CD14-positive monocyte (primary cell): ENCODE results near the gene TLX3. TPM values are rescaled to one million over a fixed set of nuclear protein-coding genes. Genes with fewer than 3 reads are reported as not detected.
"Not testable (repeated sequence)": the region's sequence is repeated elsewhere in the genome, so short reads cannot be mapped to it uniquely, and the experiment has no call there.

ENCODE experiments used
- DNase-seq, 3 donors: peaks; one replicate each; pipeline ENCODE4 v3.0.0-alpha.2; 2011 to 2022
- H2AFZ ChIP-seq: 2 replicates; pipeline ENCODE4 v1.6.0; 2012; ENCODE audit warnings: mild to moderate bottlenecking, low read depth, low read length, inconsistent platforms; ENCODE audit not compliant: insufficient read depth, poor library complexity, severe bottlenecking
- H3K27ac ChIP-seq, 2 donors: 1 replicate in 1 of 2; 2 replicates in 1 of 2; pipeline ENCODE4 v1.5.1; 2012 to 2013; ENCODE audit warnings: low read length in 2 of 2, control low read depth in 1 of 2, inconsistent platforms in 1 of 2, low read depth in 1 of 2, mild to moderate bottlenecking in 1 of 2
- H3K27me3 ChIP-seq, 2 donors: one replicate each; pipeline versions ENCODE4 v1.6.0 to v1.6.1; 2011 to 2013; ENCODE audit warnings: low read length in 2 of 2; ENCODE audit not compliant: control insufficient read depth in 2 of 2, insufficient read depth in 2 of 2
- H3K36me3 ChIP-seq, 2 donors: replicated peaks in 1 of 2; 1 replicate in 1 of 2; 2 replicates in 1 of 2; pipeline versions ENCODE4 v1.5.1 to v1.6.1; 2012 to 2013; ENCODE audit warnings: low read length in 2 of 2, control low read depth in 1 of 2, inconsistent platforms in 1 of 2, mild to moderate bottlenecking in 1 of 2; ENCODE audit not compliant: insufficient read depth in 2 of 2, control insufficient read depth in 1 of 2
- H3K4me1 ChIP-seq, 2 donors: 1 replicate in 1 of 2; 2 replicates in 1 of 2; pipeline versions ENCODE4 v1.5.1 to v1.6.1; 2012 to 2013; ENCODE audit warnings: low read length in 2 of 2, control low read depth in 1 of 2, inconsistent platforms in 1 of 2, mild to moderate bottlenecking in 1 of 2, moderate library complexity in 1 of 2; ENCODE audit not compliant: insufficient read depth in 2 of 2, control insufficient read depth in 1 of 2
- H3K4me2 ChIP-seq: replicated peaks from 2 replicates; pipeline ENCODE3; 2012; ENCODE audit warnings: low read length, moderate library complexity, mild to moderate bottlenecking; ENCODE audit not compliant: poor library complexity, severe bottlenecking; ENCODE audit errors: extremely low read depth
- H3K4me3 ChIP-seq, 3 experiments: fragments of 200-600 bp in 1 of 3; sonication (generic) in 1 of 3; replicated peaks in 1 of 3; 1 replicate in 2 of 3; 2 replicates in 1 of 3; pipeline ENCODE4 v1.5.1; 2011 to 2013; ENCODE audit warnings: low read length in 3 of 3, mild to moderate bottlenecking in 3 of 3, control low read depth in 2 of 3, low read depth in 2 of 3, inconsistent platforms in 1 of 3, moderate library complexity in 1 of 3
- H3K79me2 ChIP-seq: 2 replicates; pipeline ENCODE4 v1.6.0; 2012; ENCODE audit warnings: mild to moderate bottlenecking, control low read depth, inconsistent platforms, low read length, moderate library complexity; ENCODE audit not compliant: insufficient read depth
- H3K9ac ChIP-seq: 2 replicates; pipeline ENCODE4 v1.6.0; 2017; ENCODE audit warnings: low read length, mild to moderate bottlenecking; ENCODE audit not compliant: insufficient read depth, poor library complexity, severe bottlenecking
- H3K9me3 ChIP-seq, 2 donors: replicated peaks in 1 of 2; 1 replicate in 1 of 2; 2 replicates in 1 of 2; pipeline versions ENCODE4 v1.5.1 to v1.6.1; 2012 to 2013; ENCODE audit warnings: low read length in 2 of 2, control low read depth in 1 of 2; ENCODE audit not compliant: control insufficient read depth in 1 of 2, insufficient read depth in 1 of 2
- H4K20me1 ChIP-seq: 2 replicates; pipeline ENCODE4 v1.6.0; 2012; ENCODE audit warnings: mild to moderate bottlenecking, low read length, control low read depth, moderate library complexity; ENCODE audit not compliant: insufficient read depth
- H3K27ac Mint-ChIP-seq, 7 donors: one replicate each; pipeline ENCODE4 v1.8.0; 2020; ENCODE audit warnings: mild to moderate bottlenecking in 7 of 7, mixed read lengths in 7 of 7, moderate library complexity in 6 of 7, inconsistent platforms in 2 of 7
- H3K27me3 Mint-ChIP-seq, 3 donors: one replicate each; pipeline ENCODE4 v1.8.0; 2021 to 2022; ENCODE audit warnings: low read depth in 3 of 3, mild to moderate bottlenecking in 3 of 3, mixed read lengths in 3 of 3, moderate library complexity in 3 of 3, inconsistent platforms in 1 of 3
- H3K36me3 Mint-ChIP-seq, 2 donors: one replicate each; pipeline ENCODE4 v1.8.0; 2020; ENCODE audit warnings: mixed read lengths in 2 of 2, inconsistent platforms in 1 of 2, mild to moderate bottlenecking in 1 of 2
- H3K4me1 Mint-ChIP-seq: one replicate; pipeline ENCODE4 v1.8.0; 2020; ENCODE audit warnings: mild to moderate bottlenecking, mixed read lengths
- H3K4me3 Mint-ChIP-seq, 2 donors: one replicate each; pipeline ENCODE4 v1.8.0; 2020; ENCODE audit warnings: mild to moderate bottlenecking in 2 of 2, mixed read lengths in 2 of 2, moderate library complexity in 1 of 2
- H3K9me3 Mint-ChIP-seq, 7 donors: one replicate each; pipeline ENCODE4 v1.8.0; 2020 to 2022; ENCODE audit warnings: mixed read lengths in 7 of 7, mild to moderate bottlenecking in 6 of 7, moderate library complexity in 6 of 7, inconsistent platforms in 2 of 7
- WGBS: methylation state at CpG from one replicate; pipeline ENCODE4 v1.1.5; 2013; ENCODE audit warnings: missing lambda C conversion rate; ENCODE audit not compliant: insufficient coverage; 5-methylcytosine and 5-hydroxymethylcytosine counted together
- intact Hi-C, 2 donors: fragments of 100-400 bp; cut with micrococcal nuclease; formaldehyde crosslinking; loops; one replicate each; pipeline versions ENCODE4 v1.15.0 to v1.15.1; 2023
- polyA plus RNA-seq, 3 donors: library from polyadenylated mRNA; depleted of rRNA in 1 of 3; unstranded in 2 of 3; stranded (reverse) in 1 of 3; fragments of 300-500 nt in 2 of 3; fragments of >200 nt in 1 of 3; fragmentation: Illumina TruSeq in 2 of 3; gene quantifications; 1 replicate in 2 of 3; 2 replicates in 1 of 3; pipeline ENCODE4 v1.2.3, GENCODE V29; 2012 to 2021
- small RNA-seq: library from RNA; depleted of rRNA; stranded (forward); fragments of <200 nt; gene quantifications from one replicate; pipeline ENCODE3, GENCODE V24; 2012; ENCODE audit warnings: low read depth; ENCODE audit not compliant: insufficient read length
- TF ChIP-seq, protein P1 (sequence below): fragments of 200-600 bp; IDR thresholded peaks from one replicate; pipeline ENCODE4 v1.8.0; 2022; ENCODE audit warnings: antibody characterized with exemption, mild to moderate bottlenecking

Gene TLX3
- polyA plus RNA-seq, 3 donors: not detected

DNA sequence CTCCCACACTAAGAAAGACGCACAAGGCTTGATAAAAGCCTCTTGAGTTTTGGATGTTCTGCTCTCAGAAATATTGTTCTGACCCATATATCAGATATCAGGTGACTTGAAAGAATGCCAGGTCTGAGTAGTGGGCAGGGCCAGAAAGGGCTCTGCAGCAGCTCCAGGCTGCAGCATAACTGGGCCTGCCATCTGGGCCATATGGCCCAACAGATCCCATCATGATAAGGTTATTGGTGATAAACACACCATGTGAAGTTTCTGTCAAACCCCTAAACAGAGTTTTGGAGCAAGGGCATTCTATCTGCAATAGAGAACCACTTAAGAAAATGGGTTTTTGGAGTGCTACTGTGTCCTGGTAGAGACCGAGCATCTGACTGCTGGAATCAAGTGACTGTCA lies 48.8 kb downstream of the TLX3 start:
- H3K4me3 Mint-ChIP-seq: no peak overlapping the region
- WGBS: no CpG with 5 or more reads among the region's 2 CpGs

DNA sequence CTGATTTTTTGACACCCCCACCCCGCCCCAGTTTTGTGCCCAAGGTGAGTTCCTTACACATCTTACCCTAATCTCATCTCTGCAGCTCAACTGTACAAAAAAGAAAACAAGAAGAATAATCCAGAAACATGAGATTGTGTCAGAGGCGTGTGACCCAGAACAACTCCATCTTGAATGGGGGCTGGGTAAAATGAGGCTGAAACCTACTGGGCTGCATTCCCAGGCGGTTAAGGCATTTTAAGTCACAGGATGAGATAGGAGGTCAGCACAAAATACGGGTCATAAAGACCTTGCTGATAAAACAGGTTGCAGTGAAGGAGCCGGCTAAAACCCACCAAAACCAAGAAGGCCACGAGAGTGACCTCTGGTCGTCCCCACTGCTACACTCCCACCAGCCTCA lies 52.1 kb downstream of the TLX3 start:
- H3K36me3 ChIP-seq, H3K4me1 ChIP-seq, H3K27ac Mint-ChIP-seq, DNase-seq, H3K36me3 Mint-ChIP-seq, H3K4me2 ChIP-seq, intact Hi-C loops, H3K9me3 Mint-ChIP-seq, H3K9ac ChIP-seq, H3K27ac ChIP-seq, H3K27me3 ChIP-seq, H4K20me1 ChIP-seq, H3K4me3 Mint-ChIP-seq, H3K9me3 ChIP-seq, H3K27me3 Mint-ChIP-seq, H2AFZ ChIP-seq, H3K79me2 ChIP-seq, H3K4me3 ChIP-seq: not testable (repeated sequence)
- H3K4me1 Mint-ChIP-seq: peaks cover 11% of the 10 kb centered on the region
- WGBS: 72% methylated on average over 4 of the region's 7 CpGs

More for the DNA sequence above, 48.8 kb downstream of the TLX3 start:
- no peaks in the 10 kb centered on the region for H3K4me1 Mint-ChIP-seq
- H3K79me2 ChIP-seq: no peaks in the 10 kb centered on the region
- no peaks in the 10 kb centered on the region for H3K9me3 ChIP-seq
- no peaks in the 10 kb centered on the region for H3K27me3 ChIP-seq
- no peaks in the 10 kb centered on the region for H4K20me1 ChIP-seq
- DNase-seq: no peak
- TF ChIP-seq, protein P1, sequence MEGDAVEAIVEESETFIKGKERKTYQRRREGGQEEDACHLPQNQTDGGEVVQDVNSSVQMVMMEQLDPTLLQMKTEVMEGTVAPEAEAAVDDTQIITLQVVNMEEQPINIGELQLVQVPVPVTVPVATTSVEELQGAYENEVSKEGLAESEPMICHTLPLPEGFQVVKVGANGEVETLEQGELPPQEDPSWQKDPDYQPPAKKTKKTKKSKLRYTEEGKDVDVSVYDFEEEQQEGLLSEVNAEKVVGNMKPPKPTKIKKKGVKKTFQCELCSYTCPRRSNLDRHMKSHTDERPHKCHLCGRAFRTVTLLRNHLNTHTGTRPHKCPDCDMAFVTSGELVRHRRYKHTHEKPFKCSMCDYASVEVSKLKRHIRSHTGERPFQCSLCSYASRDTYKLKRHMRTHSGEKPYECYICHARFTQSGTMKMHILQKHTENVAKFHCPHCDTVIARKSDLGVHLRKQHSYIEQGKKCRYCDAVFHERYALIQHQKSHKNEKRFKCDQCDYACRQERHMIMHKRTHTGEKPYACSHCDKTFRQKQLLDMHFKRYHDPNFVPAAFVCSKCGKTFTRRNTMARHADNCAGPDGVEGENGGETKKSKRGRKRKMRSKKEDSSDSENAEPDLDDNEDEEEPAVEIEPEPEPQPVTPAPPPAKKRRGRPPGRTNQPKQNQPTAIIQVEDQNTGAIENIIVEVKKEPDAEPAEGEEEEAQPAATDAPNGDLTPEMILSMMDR: no peak
- H3K4me2 ChIP-seq: no peak overlapping the region
- intact Hi-C loops: no loop called here
- H2AFZ ChIP-seq: no peak overlapping the region
- H3K9me3 Mint-ChIP-seq: peaks cover 0 to 3% (median 0%) of the 10 kb centered on the region in 7 donors
- H3K36me3 Mint-ChIP-seq: no peaks in the 10 kb centered on the region
- H3K4me3 ChIP-seq: no peak overlapping the region
- H3K36me3 ChIP-seq: no peaks in the 10 kb centered on the region
- no peak overlapping the region for H3K27ac ChIP-seq
- H3K27ac Mint-ChIP-seq: no peak overlapping the region
- H3K9ac ChIP-seq: no peak overlapping the region
- H3K27me3 Mint-ChIP-seq: peaks cover 0 to 4% (median 0%) of the 10 kb centered on the region in 3 donors
- no peaks in the 10 kb centered on the region for H3K4me1 ChIP-seq

Small RNA genes within 50 kb of the gene (small RNA-seq; reads per million reads assigned to genes)
- gene AC091980.1 (not detected), gene RN7SL339P (not detected)

Other genes starting within 250 kb of the TLX3 start
- gene NPM1, start 78.6 kb downstream of the TLX3 start, polyA plus RNA-seq: 100 to 1,000 TPM; 102 to 191 (median 188) TPM
- not detected for gene FGF18, start 110.4 kb downstream of the TLX3 start, polyA plus RNA-seq